GM15510 (cell line): ENCODE measurements around the gene UBR1.

Experiments
- POLR2A ChIP-seq: IDR thresholded peaks from 3 replicates; pipeline ENCODE4 v1.6.1; 2011; ENCODE audit warnings: borderline replicate concordance; ENCODE audit not compliant: insufficient read length; ENCODE audit errors: extremely low read depth

UBR1 gene

DNA sequence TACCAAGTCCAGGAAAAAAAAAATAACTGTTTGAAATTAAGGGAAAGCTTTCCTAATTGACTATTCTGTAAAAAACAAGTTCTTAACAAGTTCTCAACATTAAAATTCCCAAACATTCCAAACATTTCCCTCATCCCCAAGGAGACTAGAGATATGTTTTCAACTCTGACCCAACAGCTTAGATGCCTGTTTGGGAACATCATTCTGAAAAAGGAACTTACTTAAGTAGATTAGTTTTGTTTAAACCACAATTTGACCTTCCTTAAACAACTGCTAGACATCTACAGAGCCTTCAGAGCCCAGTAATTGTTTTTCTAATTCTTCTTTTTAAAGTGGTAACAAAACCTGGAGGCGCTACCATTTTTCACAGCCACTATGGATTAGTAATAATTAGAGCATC, 12.8 kb downstream of the UBR1 start:
- no peak for TF ChIP-seq POLR2A

GRCh38 chr15:43091859-43092258, 14.0 kb downstream of the UBR1 start:
- TF ChIP-seq POLR2A, result no peak

GRCh38 chr15:43086551-43086950, 19.3 kb downstream of the UBR1 start:
- TF ChIP-seq POLR2A, result no peak

DNA sequence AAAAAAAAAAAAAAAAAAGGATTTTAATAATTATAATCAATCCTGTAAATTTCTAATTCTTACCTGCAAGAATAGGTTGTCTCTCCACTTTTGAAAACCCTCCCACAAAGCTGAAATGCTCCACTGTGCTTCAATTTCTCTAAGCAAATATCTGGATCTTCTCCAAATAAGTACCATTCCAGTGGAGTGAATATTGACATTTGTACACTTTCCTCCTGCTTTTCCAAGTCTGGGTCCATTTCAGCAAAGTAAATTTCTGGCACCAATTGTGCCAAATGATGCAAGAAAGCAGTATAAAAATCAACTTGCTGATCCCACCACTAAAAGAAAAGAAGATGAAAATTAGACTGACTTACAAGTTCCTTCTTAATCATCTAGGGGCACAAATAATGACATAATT, 19.9 kb downstream of the UBR1 start:
- TF ChIP-seq POLR2A, result no peak

DNA sequence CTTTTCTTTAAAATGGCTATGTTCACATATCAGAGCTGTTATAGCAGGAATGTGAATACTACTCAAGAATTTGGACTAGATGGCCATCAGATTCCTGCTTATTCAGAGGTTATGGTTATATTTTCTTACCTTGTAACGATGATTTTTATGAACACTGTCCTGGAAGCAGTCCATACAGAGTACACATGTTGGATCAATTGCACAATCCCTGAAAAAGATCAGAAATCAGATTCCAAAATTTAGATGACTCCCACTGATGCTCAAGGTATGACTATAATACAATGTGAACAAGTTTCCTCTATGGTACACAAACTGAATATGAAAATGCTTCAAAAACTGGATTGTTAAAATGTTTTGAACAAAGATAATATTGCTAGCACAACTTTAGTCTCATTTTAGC, 23.3 kb downstream of the UBR1 start:
- no peak for TF ChIP-seq POLR2A

DNA sequence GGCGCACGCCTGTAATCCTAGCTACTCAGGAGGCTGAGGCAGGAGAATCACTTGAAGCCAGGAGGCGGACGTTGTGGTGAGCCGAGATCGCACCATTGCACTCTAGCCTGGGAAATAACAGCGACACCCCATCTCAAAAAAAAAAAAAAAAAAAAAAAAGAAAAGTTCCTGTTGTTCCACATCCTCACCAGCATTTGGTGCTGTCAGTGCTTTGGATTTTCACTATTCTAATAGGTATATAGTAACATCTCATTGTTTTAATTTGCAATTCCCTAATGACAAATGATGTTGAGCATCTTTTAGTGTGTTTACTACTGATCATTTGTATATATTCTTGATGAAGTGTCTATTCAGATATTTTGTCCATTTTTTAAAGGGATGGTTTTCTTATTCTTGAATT, 24.6 kb downstream of the UBR1 start:
- no peak for TF ChIP-seq POLR2A

DNA sequence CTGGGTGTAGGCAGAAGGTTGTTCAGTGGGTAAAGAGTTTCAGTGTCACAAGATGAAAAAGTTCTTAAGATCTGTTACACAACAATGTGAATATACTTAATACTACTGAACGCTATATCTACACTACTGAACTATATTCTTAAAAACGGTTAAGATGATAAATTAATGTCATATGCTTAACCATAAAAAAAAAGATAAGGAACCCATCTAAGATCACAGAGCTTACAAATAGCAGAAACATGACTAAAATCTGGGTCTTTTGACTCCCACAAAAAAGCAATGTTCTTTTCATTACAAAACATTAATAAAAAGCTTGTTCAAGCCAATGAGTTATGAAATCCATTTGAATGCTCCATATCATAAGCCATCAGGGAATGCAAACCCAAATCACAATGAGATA, 34.4 kb downstream of the UBR1 start:
- TF ChIP-seq POLR2A, result no peak

GRCh38 chr15:43070893-43071292, 34.9 kb downstream of the UBR1 start:
- no peak for TF ChIP-seq POLR2A

- no peak for TF ChIP-seq POLR2A
These were observed 35.6 kb downstream of the UBR1 start for GRCh38 chr15:43070249-43070648.

GRCh38 chr15:43067717-43068461, 37.9 kb downstream of the UBR1 start:
- TF ChIP-seq POLR2A, result no peak

DNA sequence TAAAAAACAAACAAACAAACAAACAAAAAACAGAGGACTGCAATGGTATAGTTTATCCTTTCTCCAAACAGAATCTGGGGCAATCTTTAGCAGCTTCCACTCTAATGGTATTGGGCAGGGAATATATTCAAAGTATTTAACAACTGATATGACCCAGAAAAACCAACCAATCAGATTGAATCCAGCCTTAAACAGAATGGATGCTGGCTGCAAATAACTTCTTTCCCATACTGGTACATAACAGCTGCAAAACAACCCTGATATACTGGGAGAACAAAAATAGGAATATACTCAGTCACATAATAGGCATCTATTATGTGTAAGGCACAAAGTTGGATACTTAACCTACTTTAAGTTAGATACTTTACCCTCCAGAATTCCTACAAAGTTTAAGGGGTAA, 49.1 kb downstream of the UBR1 start:
- no peak for TF ChIP-seq POLR2A

DNA sequence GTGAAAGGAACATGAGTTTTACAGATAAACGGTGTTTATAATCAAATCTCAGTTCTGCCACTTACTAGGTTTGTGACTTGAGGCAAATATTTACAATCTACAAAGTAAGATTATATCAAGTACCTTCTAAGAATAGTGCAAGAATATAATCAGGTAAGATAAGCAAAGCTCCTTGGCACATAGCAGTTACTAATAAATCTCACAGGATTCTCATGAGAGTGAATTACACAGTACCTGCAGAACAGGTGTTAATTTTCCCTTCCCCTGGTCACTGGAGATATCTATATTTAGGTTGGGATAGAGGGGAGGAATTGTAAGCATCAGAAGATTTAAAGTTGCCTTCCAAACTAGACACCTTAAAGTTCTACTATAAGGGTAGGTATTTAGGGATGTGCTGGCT, 53.0 kb downstream of the UBR1 start:
- no peak for TF ChIP-seq POLR2A

DNA sequence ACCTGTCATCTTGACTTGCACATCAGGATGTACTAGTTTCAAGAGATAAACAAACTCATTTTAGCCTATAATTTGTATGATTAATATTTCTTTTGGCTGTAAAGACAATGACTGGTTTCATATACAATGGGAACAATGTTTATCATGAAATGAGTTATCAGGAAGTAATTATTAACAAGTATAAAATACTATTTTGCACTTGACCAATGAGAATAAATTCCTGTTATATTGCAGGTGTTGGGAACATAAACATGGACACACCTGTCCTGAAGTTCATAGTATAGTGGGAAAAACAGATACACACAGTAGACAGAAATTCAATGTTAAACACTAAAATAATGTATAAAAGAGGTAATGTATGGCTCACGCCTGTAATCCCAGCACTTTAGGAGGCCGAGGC, 56.9 kb downstream of the UBR1 start:
- no peak for TF ChIP-seq POLR2A

DNA sequence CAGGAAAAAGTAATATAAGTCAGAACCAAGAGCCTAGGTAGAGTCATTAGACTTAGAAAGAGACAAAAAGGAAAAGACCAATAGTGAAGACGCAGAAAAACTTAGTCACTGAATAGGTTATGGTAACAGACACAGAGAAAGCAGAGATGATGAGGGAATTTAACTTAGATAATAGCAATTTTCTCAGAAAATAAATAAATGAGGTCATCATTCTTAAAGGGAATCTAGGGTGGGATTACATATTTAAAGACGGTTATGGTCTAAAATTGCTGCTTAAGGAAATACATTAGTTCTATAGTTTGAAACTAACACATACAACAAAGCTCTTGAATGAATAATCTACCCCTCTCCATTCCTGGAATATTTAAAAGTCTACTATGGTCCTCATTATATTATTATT, 59.4 kb downstream of the UBR1 start:
- TF ChIP-seq POLR2A, result no peak

DNA sequence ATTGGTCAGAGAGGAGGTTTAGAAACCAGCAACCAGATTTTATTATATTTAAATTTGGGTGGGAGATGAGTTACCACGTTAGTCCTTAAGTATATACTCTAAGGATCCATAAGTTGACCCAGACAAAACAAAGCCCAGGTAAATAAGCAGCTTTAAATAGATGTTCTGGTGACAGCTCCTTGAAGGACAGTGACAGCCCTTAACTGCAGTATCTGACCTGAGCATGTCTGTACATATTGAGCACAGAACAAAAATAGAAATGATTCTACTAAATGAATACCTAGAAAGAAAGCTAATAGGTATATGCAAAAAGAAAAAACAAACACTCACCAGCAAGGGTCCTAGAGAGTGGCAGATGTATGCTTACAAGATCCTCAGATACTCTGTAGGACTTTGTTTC, 63.0 kb downstream of the UBR1 start:
- no peak for TF ChIP-seq POLR2A

DNA sequence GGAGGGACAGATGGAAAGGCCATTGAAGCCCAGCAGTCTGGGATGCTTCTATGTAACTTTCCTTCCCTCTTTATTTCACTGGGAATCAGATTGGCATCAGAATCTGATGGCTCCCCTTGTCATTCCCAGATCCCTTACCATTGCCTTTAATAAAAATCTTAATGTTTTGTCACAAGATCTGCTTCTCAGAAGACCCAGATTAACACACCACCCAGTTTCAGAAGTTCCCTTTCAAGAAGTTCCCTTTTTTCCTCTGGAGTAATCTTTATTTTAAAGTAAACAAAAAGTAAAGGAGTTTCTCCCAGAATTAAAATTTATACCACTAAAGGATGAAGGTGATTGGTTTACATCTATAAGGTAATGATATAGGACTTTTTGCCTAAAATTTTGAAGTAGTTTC, 76.4 kb downstream of the UBR1 start:
- TF ChIP-seq POLR2A, result no peak

DNA sequence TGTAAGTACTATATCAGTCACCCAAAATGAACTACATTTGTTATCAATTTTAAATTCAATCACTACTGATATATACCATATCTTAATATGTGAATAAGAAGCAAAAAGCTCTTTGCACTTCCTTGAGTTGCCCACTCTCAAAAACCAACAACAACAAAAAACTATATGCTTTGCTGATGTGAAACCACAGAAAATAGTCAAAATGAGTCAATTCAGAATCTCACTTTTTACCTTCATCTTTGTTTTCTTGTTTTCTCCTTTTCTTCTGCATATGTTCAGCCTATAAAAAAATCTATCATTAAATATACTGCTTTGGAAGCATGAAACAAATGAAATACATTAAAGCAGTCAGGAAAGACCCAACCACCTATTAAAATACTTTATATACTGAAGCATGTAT, 80.7 kb downstream of the UBR1 start:
- TF ChIP-seq POLR2A, result no peak
